NCI-H510A treated with DMSO at 0.1 percent for 48 hours (cell line): ENCODE measurements around the gene MKNK2.
A peak's percentile ranks its signal among the peaks of the same experiment; 100 is the strongest.
"Not testable (repeated sequence)": the region's sequence is repeated elsewhere in the genome, so short reads cannot be mapped to it uniquely, and the experiment has no call there.

Experiments
- DNase-seq: peaks from one replicate; lab custom pipeline; 2025; lab: John Stamatoyannopoulos, UW

The MKNK2 gene

GRCh38 chr19:2050991-2051772, at the start of gene MKNK2:
TSS of gene MKNK2 (minus strand) at chr19:2051244. CDS start at chr19:2050851, 393 bp downstream.
- peak; percentile 69 for DNase-seq

- no peak for DNase-seq
These were observed 49.6 kb upstream of the MKNK2 start for GRCh38 chr19:2100719-2101061.

- DNase-seq: no peak
These were observed 49.1 kb upstream of the MKNK2 start for GRCh38 chr19:2099937-2100718.

- DNase-seq: no peak
These were observed 48.0 kb upstream of the MKNK2 start for GRCh38 chr19:2099054-2099501.

- DNase-seq: no peak
These were observed 46.9 kb upstream of the MKNK2 start for GRCh38 chr19:2097886-2098327.

GRCh38 chr19:2097203-2097885, 46.3 kb upstream of the MKNK2 start:
- DNase-seq: no peak

GRCh38 chr19:2096480-2097202, 45.6 kb upstream of the MKNK2 start, which contains the start of gene IZUMO4:
TSS of gene IZUMO4 (plus strand) at chr19:2096915. CDS start at chr19:2096946, 31 bp downstream.
- DNase-seq: peak; percentile 93

GRCh38 chr19:2096034-2096479, 45.0 kb upstream of the MKNK2 start, which contains the start of gene MOB3A:
TSS of gene MOB3A (minus strand) at chr19:2096326. CDS start at chr19:2078560, 17,766 bp downstream.
- DNase-seq: peak; percentile 61

- DNase-seq: not testable (repeated sequence)
These were observed 41.0 kb upstream of the MKNK2 start for GRCh38 chr19:2091926-2092525.

GRCh38 chr19:2089727-2090053, 38.6 kb upstream of the MKNK2 start:
- DNase-seq: no peak

GRCh38 chr19:2089001-2089711, 38.1 kb upstream of the MKNK2 start:
- peak; percentile 34 for DNase-seq

GRCh38 chr19:2087621-2088100, 36.6 kb upstream of the MKNK2 start:
- DNase-seq: no peak

GRCh38 chr19:2086695-2087620, 35.9 kb upstream of the MKNK2 start:
- not testable (repeated sequence) for DNase-seq

GRCh38 chr19:2084993-2085720, 34.1 kb upstream of the MKNK2 start:
- no peak for DNase-seq

- no peak for DNase-seq
These were observed 32.3 kb upstream of the MKNK2 start for GRCh38 chr19:2083174-2083854.

GRCh38 chr19:2081873-2082810, 31.1 kb upstream of the MKNK2 start:
- no peak for DNase-seq
